Cardiac fibroblast (primary cell): Measurements from ENCODE around the gene NEUROD6.

ENCODE experiments used
- DNase-seq, 2 donors: peaks; one replicate each; pipeline versions ENCODE4 v3.0.0 to v3.0.0-alpha.2; 2010; ENCODE audit warnings: low read depth in 2 of 2
- H3K4me3 ChIP-seq, 2 donors: replicated peaks in 1 of 2; 1 replicate in 1 of 2; 2 replicates in 1 of 2; pipeline ENCODE4 v1.5.1; 2011; ENCODE audit warnings: low read depth in 2 of 2, low read length in 2 of 2, mild to moderate bottlenecking in 2 of 2, moderate library complexity in 1 of 2
- TF ChIP-seq, protein P1 (sequence below): IDR thresholded peaks from one replicate; pipeline ENCODE4 v1.5.1; 2011; ENCODE audit warnings: low read depth, mild to moderate bottlenecking, low read length, inconsistent platforms

Gene NEUROD6

DNA sequence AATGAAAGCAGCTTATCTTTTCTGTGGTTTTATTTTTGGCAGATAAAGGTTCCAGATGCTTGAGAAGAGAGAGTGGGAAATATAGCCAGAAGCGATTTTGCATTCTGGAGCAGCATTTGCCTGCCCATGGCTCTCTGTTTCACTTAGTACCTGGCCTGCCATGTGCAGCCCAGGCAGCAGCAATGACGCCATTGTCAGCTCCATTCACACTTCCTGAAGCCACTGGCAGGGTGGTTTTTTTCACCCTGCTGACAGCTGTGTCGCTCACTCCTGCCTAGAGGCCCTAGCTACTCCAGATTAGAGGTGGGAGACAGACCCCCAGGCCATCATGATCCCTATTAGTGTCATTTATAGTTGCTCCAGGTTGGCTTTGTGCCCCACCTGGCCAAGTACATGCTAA is 30.1 kb upstream of the NEUROD6 start:
- no peak for DNase-seq
- TF ChIP-seq, protein P1, sequence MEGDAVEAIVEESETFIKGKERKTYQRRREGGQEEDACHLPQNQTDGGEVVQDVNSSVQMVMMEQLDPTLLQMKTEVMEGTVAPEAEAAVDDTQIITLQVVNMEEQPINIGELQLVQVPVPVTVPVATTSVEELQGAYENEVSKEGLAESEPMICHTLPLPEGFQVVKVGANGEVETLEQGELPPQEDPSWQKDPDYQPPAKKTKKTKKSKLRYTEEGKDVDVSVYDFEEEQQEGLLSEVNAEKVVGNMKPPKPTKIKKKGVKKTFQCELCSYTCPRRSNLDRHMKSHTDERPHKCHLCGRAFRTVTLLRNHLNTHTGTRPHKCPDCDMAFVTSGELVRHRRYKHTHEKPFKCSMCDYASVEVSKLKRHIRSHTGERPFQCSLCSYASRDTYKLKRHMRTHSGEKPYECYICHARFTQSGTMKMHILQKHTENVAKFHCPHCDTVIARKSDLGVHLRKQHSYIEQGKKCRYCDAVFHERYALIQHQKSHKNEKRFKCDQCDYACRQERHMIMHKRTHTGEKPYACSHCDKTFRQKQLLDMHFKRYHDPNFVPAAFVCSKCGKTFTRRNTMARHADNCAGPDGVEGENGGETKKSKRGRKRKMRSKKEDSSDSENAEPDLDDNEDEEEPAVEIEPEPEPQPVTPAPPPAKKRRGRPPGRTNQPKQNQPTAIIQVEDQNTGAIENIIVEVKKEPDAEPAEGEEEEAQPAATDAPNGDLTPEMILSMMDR, result no peak
- no peak overlapping the region for H3K4me3 ChIP-seq

- no peak overlapping the region for H3K4me3 ChIP-seq
- no peak for DNase-seq
- TF ChIP-seq, protein P1, result no peak
Observed at GRCh38 chr7:31368620-31369019, 28.1 kb upstream of the NEUROD6 start.

GRCh38 chr7:31363496-31363895 is 23.0 kb upstream of the NEUROD6 start:
- TF ChIP-seq, protein P1, result no peak
- no peak for DNase-seq
- no peak overlapping the region for H3K4me3 ChIP-seq

DNA sequence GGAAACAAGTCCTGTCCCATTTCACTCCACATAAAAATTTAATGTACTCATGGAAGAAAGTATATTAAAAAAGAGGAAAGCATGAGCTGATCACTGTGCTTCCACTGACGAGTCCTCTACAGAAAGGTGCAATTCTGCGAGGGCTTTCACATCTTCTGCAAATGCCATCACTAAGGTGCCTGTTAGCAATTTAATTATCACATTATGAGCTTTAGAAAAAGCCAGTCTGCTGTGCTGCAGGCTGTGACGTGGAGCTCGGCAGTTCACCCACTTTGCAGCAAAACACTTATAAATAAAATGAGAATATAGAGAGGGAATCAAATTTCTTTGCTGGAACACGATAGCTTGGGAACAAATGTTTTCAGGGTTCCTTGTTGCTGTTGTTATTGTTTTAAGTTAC is 22.5 kb upstream of the NEUROD6 start:
- H3K4me3 ChIP-seq, result no peak overlapping the region
- TF ChIP-seq, protein P1, result no peak
- no peak for DNase-seq

GRCh38 chr7:31362401-31362800 is 21.9 kb upstream of the NEUROD6 start:
- TF ChIP-seq, protein P1, result no peak
- H3K4me3 ChIP-seq, result no peak overlapping the region
- no peak for DNase-seq

DNA sequence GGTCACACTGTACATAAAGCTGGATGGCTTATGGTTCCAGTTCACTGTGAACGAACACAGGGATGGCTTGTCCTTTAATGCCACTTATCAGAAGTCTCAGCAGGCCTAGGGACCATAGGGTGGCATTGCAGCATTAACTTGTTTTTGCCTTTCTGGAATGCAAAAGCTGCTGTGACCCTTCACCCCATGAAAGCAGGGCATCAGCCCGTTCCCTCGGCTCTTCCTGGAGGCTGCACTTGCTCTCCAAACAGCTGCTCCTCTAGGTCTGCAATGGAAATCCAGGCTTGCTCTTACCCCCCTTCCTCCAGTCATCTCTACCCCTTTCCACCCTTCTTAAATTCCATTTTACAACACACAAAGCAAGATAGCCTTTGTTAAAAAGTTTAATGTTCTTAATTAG is 17.9 kb upstream of the NEUROD6 start:
- DNase-seq, result no peak
- H3K4me3 ChIP-seq, result no peak overlapping the region
- TF ChIP-seq, protein P1, result no peak

GRCh38 chr7:31345421-31345820 is 4.9 kb upstream of the NEUROD6 start:
- no peak overlapping the region for H3K4me3 ChIP-seq
- TF ChIP-seq, protein P1, result no peak
- no peak for DNase-seq
